ENCODE results near the gene CHTF18. TPM values are rescaled to one million over a fixed set of nuclear protein-coding genes. Genes with fewer than 3 reads are reported as not detected.

Gene CHTF18
- total and polyA plus RNA-seq, 2 donors (not counting 3 experiments of a cell fraction or from before 2014, with no cell fraction given) = 33.0 to 69.5 TPM

GRCh38 chr16:797686-798085, 9.3 kb downstream of the CHTF18 start:
- ChIA-PET POLR2A (no interaction called here), CTCF (no interaction called here)
- TF ChIP-seq POLR2AphosphoS5 (IDR thresholded peaks at IDR 0.05; ENCODE audit: insufficient read depth, low read depth, low read length) (no peak), GATA2 (IDR thresholded peaks at IDR 0.05; ENCODE audit: insufficient read depth, insufficient read length, low read depth, low read length) (no peak), EZH2 (IDR thresholded peaks at IDR 0.05; ENCODE audit: borderline replicate concordance, low read depth, low read length, severe bottlenecking) (no peak), MAX (IDR thresholded peaks at IDR 0.05; ENCODE audit: insufficient read depth, insufficient read length) (no peak), FOS (IDR thresholded peaks at IDR 0.05; ENCODE audit: borderline replicate concordance, insufficient read depth, low read length) (no peak), MYC (IDR thresholded peaks at IDR 0.05; ENCODE audit: low read depth, low read length) (no peak), POLR2A (IDR thresholded peaks at IDR 0.05; ENCODE audit: low read depth, low read length) (no peak)
- intact Hi-C loops (cut with micrococcal nuclease) (no loop called here), dilution Hi-C loops (cut with MboI; ENCODE audit: extremely low pct_ligation_motif_present, low sequenced_read_pairs) (no loop called here)
- peaks cover 11 to 18% of the 10 kb centered on the region in 2 experiments for H3K27me3 ChIP-seq (ENCODE audit: control insufficient read depth in 2 of 2, insufficient read depth in 2 of 2, low read length in 2 of 2)
- no peak overlapping the region for H2AFZ ChIP-seq (ENCODE audit: low read depth, low read length)
- BruUV-seq (replicated peaks) = no TSS peak
- H3K9me1 ChIP-seq (replicated peaks; ENCODE audit: control insufficient read depth, extremely low read depth, insufficient read depth, low read length) = no peaks in the 10 kb centered on the region
- no peak for FAIRE-seq
- no peak for DNase-seq (ENCODE audit: low read depth, low spot score)
- H3K4me3 ChIP-seq (replicated peaks in 1 of 3; ENCODE audit: insufficient read depth in 1 of 3, low read depth in 1 of 3, low read length in 3 of 3) = no peak overlapping the region
- no peaks in the 10 kb centered on the region for H3K79me2 ChIP-seq (ENCODE audit: control insufficient read depth, insufficient read depth, low read length)
- H3K4me2 ChIP-seq (ENCODE audit: insufficient read depth, low read length) = no peak overlapping the region
- no peaks in the 10 kb centered on the region for H3K9me3 ChIP-seq (replicated peaks; ENCODE audit: control insufficient read depth, insufficient read depth, low read length)
- no peaks in the 10 kb centered on the region for H3K4me1 ChIP-seq (ENCODE audit: control insufficient read depth, extremely low read depth, insufficient read depth, low read length)
- H3K27ac ChIP-seq (ENCODE audit: insufficient read depth, low read depth, low read length) = no peak overlapping the region
- no peak overlapping the region for H3K9ac ChIP-seq (replicated peaks; ENCODE audit: extremely low read depth, insufficient read depth, low read length)
- no peaks in the 10 kb centered on the region for H3K36me3 ChIP-seq (ENCODE audit: control insufficient read depth in 2 of 2, extremely low read depth in 1 of 2, insufficient read depth in 2 of 2, low read length in 2 of 2)
- H4K20me1 ChIP-seq (replicated peaks; ENCODE audit: control insufficient read depth, extremely low read depth, insufficient read depth, low read length) = no peaks in the 10 kb centered on the region

- Histone ChIP-seq H4K20me1 (replicated peaks; ENCODE audit: control insufficient read depth, extremely low read depth, insufficient read depth, low read length) (no peaks in the 10 kb centered on the region), H3K4me3 (replicated peaks in 1 of 3; ENCODE audit: insufficient read depth in 1 of 3, low read depth in 1 of 3, low read length in 3 of 3) (no peak overlapping the region), H3K36me3 (ENCODE audit: control insufficient read depth in 2 of 2, extremely low read depth in 1 of 2, insufficient read depth in 2 of 2, low read length in 2 of 2) (no peaks in the 10 kb centered on the region), H3K27me3 (ENCODE audit: control insufficient read depth in 2 of 2, insufficient read depth in 2 of 2, low read length in 2 of 2) (peaks cover 11 to 18% of the 10 kb centered on the region in 2 experiments), H3K4me1 (ENCODE audit: control insufficient read depth, extremely low read depth, insufficient read depth, low read length) (no peaks in the 10 kb centered on the region), H3K4me2 (ENCODE audit: insufficient read depth, low read length) (no peak overlapping the region), H3K9me3 (replicated peaks; ENCODE audit: control insufficient read depth, insufficient read depth, low read length) (no peaks in the 10 kb centered on the region), H3K9me1 (replicated peaks; ENCODE audit: control insufficient read depth, extremely low read depth, insufficient read depth, low read length) (no peaks in the 10 kb centered on the region), H3K9ac (replicated peaks; ENCODE audit: extremely low read depth, insufficient read depth, low read length) (no peak overlapping the region), H3K79me2 (ENCODE audit: control insufficient read depth, insufficient read depth, low read length) (no peaks in the 10 kb centered on the region), H2AFZ (ENCODE audit: low read depth, low read length) (no peak overlapping the region), H3K27ac (ENCODE audit: insufficient read depth, low read depth, low read length) (no peak overlapping the region)
- intact Hi-C loops (cut with micrococcal nuclease) (no loop called here), dilution Hi-C loops (cut with MboI; ENCODE audit: extremely low pct_ligation_motif_present, low sequenced_read_pairs) (no loop called here)
- POLR2A ChIA-PET = no interaction called here
- DNase-seq (ENCODE audit: low read depth, low spot score) (no peak), FAIRE-seq (no peak)
- no TSS peak for BruUV-seq (replicated peaks)
- CTCF ChIA-PET = no interaction called here
- no peak for TF ChIP-seq CTCF (IDR thresholded peaks at IDR 0.05; ENCODE audit: extremely low read depth in 1 of 2, insufficient read depth in 1 of 2, low read depth in 1 of 2, low read length in 2 of 2)
- no peak for TF ChIP-seq POLR2AphosphoS5 (IDR thresholded peaks at IDR 0.05; ENCODE audit: insufficient read depth, low read depth, low read length)
Observed at GRCh38 chr16:798666-799065, 10.2 kb downstream of the CHTF18 start.

All from endothelial cell of umbilical vein (primary cell).